Inflammatory macrophage treated with lipopolysaccharide for 1 hour (primary cell): Measurements from ENCODE around the gene POC1A.
A peak's percentile ranks its signal among the peaks of the same experiment; 100 is the strongest.

ENCODE experiments used
- DNase-seq, 2 donors: peaks; one replicate each; pipeline ENCODE4 v3.0.0-alpha.2; 2020 to 2022

The POC1A gene

GRCh38 chr3:52154135-52155094, at the start of gene POC1A:
TSS of gene POC1A (minus strand) at chr3:52154423. CDS start at chr3:52154372, 51 bp downstream.
- DNase-seq: peak; percentile 99

DNA sequence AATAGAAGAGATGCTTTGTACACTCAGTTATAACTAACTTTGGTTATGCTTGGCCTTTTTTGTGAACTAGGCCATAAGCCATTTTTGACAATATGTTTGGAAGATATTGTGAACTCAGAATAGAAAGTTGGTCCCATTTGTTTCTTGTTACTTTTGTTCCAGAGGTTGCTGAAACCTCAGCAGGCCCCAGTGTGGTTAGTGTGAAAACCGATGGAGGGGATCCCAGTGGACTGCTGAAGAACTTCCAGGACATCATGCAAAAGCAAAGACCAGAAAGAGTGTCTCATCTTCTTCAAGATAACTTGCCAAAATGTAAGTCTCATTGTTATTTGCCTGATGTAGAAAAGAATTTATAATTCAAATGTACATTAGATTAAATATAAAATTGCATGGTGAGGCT, 49.5 kb upstream of the POC1A start:
- no peak for DNase-seq

DNA sequence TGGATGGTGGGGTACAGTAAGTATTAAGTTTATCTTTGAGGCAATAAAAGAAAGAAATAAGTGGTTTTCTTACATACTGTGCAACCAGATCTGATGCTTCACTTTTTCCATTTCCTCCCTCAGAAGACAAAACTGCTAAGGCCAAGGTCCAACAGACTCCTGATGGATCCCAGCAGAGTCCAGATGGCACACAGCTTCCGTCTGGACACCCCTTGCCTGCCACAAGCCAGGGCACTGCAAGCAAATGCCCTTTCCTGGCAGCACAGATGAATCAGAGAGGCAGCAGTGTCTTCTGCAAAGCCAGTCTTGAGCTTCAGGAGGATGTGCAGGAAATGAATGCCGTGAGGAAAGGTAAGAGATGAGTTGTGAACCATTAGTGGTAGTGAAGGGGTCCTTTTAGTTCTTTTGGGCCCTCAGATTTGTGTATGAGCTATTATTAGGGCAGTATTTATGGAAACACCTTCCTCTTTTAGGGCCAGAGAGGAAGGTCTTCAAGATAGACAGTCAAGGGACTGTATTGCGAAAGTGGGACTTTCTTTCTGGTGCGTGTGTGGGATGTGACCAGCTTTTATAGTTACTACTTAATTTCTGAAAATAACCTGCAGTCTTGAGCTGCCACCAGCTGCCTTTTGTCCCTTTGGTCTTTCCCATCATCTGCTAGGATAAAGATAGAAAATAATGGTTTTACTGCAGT, 48.3 kb upstream of the POC1A start:
- DNase-seq: peak; percentile 88 to 93

DNA sequence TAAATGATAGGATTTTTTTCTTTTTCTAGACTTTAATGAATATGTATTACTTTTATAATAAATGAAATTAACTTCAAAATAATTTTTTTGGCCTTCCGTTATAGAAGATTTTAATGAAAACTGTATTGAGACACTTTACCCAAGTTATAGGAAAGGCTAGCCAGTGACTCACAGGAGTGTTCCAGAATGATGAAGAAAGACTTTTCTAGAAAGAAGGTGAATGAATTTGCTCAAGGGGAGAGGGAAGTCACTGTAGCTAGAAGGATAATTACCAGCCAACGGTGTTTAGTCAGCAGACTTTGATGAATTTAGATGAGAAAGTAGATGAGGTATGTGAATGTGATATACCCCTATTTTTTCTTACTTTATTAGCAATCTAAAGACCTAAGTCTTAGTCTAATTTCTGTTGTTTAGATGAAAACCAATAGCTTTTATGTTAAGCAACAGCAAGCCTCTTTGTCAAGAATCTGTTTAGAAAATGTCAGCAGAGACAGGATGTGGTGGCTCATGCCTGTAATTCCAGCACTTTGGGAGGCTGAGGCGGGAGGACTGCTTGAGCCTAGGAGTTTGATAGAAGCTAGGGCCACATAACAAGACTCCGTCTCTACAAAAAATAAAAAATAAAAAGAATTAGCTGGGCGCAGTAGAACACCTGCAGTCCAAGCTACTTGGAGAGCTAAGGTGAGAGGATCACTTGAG, 46.9 kb upstream of the POC1A start:
- DNase-seq: peak; percentile 47 to 49

GRCh38 chr3:52198643-52199608, 44.7 kb upstream of the POC1A start:
- DNase-seq: no peak

GRCh38 chr3:52197842-52198625, 43.8 kb upstream of the POC1A start, which contains the start of gene ALAS1:
TSS of gene ALAS1 (plus strand) at chr3:52198160. CDS start at chr3:52199242, 1,082 bp downstream.
- DNase-seq: peak; percentile 95 to 97

DNA sequence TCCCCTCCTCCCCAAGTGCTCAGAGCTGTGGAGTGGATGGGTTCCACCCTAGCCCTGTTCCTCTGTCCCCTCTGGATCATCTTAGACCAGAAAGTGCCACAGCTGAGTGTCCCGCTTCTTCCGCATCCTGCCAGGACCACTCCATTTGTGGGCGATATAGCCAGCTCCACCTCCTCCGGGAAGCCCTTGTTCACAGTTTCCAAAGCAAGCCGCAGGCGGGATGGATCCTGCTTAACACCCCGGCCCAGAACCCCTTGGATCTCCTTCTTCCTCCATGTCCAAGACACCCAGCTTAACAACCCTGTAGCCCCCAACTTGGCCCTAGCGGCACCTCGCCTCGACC, 43.2 kb upstream of the POC1A start:
- DNase-seq: no peak

GRCh38 chr3:52196977-52197376, 42.8 kb upstream of the POC1A start:
- no peak for DNase-seq

DNA sequence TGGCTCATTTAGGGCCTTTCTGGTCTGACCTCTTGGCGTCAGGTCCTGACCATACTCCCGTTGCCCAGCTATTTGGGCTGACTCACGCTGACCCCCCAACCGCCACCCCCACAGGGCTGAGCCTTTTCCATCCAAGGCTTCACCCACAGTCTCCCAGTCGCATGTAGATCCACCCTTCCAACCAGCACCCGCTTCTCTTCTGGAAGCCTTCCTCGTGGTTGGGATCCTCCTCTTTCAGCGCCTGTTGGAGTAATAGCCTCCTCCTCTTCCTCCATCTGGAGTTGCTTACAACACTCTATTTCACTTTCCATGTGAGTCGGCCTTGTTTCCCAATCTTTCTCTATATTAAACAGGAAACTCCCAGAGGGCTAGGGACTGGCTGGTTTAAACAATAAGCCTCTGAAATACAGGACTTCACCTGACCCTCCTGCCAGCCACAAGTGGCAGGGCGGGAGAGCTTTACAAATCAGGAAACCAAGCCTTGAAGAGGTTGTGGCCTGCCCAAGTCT, 41.7 kb upstream of the POC1A start:
- peak; percentile 95 to 99 for DNase-seq

- DNase-seq: no peak
These were observed 41.0 kb upstream of the POC1A start for GRCh38 chr3:52195291-52195597.

DNA sequence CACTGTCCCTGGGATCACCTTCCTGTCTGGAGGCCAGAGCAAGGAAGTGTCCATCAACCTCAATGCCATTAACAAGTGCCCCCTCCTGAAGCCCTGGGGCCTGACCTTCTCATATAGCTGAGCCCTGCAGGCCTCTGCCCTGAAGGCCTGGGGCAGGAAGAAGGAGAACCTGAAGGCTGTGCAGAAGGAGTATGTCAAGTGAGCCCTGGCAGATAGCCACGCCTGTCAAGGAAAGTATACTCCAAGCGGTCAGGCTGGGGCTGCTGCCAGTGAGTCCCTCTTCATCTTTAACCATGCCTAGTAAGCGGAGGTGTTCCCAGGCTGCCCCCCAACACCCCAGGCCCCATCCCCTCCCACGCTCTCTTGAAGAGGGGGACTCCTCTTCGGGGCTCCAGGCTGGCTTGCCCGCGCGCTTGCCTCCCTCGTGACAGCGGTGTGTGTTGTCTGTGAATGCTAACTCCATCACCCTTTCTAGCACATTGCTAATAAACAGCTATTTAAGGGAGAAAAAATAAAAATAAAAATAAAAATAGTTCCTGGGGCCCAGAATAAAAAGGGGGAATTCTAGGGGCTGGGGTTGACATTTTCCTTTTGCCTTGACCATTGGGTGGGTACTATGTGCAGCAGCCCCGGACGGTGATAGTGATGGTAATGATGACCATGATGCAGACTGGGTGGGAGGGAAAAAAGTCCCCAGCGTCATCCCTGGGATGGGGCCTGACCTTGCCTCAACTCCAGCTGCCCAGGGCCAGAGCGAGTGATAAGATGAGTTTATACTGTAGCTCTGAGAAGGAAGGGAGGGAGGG, 40.5 kb upstream of the POC1A start:
- peak in 1 of 2 donors; percentile 38 for DNase-seq

- DNase-seq: no peak
These were observed 38.8 kb upstream of the POC1A start for GRCh38 chr3:52193065-52193464.

DNA sequence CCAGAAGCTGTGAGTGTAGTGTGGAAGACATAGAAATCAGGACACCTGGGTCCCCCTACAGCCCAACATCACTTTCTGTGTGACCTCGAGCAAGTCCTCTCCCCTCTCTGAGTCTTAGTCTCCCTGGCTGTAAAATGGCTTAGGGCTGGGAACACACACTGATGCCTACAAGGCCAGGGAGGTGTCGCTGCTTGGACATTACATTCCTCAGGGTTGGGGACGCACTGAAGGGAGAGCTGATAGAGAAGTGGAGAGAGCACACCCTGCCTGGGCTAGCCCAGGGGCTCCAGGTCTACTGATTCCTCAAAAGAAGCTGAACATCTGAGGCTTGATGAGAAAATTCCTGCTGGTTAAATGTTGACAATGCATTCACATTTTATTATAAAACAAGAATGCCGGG, 37.4 kb upstream of the POC1A start:
- no peak for DNase-seq

DNA sequence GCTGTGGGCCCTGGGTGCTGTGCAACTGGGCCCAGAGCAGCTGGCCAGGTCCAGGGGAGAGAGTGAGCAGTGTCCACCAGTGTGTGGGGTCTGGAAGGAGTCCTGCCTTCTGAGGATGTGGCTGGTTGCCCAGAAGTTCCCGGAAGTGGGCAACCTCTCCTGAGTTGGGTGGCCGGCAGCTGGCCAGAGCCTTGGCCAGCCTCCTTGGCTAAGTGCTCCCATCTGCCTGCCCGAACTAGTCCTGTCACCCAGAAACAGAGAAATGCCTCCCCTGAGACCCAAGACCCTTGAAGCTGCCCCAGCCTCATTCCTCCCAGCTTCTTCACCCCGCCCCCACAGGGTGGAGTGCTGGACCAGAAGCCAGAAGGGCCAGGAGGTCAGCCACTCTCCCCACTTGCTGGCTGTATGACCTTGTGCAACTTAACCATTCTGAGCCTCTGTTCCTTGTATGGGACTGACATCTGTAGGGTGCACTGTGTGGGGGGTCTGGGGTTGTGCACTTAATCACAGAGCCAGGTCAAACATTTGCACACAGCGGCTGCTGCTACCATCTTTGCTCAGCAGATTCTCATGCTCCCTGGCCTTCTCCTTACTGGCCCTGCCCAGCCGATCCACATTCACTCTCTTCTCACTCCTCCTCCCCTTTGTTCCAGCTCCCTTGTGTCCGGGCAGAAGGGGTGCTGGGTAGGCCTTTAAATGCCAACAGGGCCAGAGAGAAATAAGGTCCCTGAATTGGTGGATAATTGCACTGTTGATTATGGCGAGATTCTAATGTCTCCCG, 36.3 kb upstream of the POC1A start:
- no peak for DNase-seq

DNA sequence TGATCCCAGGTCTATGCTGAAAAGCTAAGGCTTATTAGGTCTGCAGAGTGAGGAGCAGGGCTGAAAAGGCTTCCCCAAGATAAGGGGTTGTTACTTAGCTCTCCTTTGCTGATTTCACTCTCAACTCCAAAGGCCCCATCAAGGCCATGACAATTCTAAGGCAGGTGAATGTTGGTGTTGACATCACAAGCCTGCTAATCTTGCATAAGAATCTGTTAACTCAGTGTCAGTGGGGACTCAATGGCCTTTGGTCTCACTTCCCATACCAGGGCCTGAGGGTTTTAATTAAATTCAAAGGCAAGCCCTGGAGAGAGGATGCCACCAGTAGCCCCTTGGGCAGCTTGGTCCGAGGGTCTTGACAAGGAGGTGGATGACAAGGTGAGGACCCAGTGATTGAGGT, 34.3 kb upstream of the POC1A start:
- DNase-seq: peak in 1 of 2 donors; percentile 27

GRCh38 chr3:52186729-52187128, 32.5 kb upstream of the POC1A start:
- no peak for DNase-seq

- peak; percentile 73 to 83 for DNase-seq
These were observed 31.6 kb upstream of the POC1A start for GRCh38 chr3:52185837-52186236.

DNA sequence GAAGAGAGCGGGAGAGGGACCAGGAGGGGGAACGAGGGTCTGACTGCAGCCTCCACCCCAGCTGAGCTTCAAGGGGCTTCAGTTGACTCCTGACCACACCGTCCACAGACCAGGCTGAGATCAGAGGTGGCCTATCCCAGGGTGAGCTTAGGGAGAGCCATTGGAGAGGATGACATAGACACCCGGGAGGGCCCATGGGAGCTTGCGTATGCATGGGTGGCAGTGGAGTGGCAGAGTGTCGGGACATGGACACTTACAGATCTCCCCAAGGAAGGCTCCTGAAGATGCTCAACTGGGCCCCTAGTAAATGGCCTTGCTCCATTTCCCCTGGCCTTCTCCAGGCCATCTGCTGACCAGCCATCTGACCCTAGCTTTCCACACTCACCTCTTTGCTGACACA, 31.1 kb upstream of the POC1A start:
- no peak for DNase-seq

GRCh38 chr3:52184690-52185089, 30.5 kb upstream of the POC1A start:
- no peak for DNase-seq
